ENCODE results near the gene BRD3OS. TPM values are rescaled to one million over a fixed set of nuclear protein-coding genes. Genes with fewer than 3 reads are reported as not detected.

Gene BRD3OS
- total and polyA plus RNA-seq, 2 of the 13 experiments (the other 11 are each of a cell fraction or from before 2014, with no cell fraction given), result 4.9 to 5.7 TPM

DNA sequence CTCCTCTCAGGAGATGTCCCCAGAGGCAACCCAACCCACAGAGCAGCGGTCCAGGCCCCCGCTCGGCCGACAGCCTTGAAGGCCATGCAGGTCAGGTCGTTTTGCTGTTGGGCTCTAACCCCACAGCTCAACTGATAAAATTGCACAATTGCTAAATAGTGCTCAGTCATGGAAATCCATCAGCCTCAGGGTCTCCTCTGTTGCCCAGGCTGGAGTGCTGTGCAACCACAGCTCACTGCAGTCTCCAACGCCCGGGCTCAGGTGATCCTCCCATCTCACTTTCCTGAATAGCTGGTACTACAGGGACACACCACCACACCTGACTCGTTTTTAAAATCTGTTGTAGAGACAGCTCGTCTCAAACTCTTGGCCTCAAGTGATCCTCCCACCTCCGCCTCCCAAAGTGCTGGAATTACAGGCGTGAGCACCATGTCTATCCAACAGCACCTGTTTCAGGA lies 18.3 kb downstream of the BRD3OS start (continued):
- TF ChIP-seq, protein P1, sequence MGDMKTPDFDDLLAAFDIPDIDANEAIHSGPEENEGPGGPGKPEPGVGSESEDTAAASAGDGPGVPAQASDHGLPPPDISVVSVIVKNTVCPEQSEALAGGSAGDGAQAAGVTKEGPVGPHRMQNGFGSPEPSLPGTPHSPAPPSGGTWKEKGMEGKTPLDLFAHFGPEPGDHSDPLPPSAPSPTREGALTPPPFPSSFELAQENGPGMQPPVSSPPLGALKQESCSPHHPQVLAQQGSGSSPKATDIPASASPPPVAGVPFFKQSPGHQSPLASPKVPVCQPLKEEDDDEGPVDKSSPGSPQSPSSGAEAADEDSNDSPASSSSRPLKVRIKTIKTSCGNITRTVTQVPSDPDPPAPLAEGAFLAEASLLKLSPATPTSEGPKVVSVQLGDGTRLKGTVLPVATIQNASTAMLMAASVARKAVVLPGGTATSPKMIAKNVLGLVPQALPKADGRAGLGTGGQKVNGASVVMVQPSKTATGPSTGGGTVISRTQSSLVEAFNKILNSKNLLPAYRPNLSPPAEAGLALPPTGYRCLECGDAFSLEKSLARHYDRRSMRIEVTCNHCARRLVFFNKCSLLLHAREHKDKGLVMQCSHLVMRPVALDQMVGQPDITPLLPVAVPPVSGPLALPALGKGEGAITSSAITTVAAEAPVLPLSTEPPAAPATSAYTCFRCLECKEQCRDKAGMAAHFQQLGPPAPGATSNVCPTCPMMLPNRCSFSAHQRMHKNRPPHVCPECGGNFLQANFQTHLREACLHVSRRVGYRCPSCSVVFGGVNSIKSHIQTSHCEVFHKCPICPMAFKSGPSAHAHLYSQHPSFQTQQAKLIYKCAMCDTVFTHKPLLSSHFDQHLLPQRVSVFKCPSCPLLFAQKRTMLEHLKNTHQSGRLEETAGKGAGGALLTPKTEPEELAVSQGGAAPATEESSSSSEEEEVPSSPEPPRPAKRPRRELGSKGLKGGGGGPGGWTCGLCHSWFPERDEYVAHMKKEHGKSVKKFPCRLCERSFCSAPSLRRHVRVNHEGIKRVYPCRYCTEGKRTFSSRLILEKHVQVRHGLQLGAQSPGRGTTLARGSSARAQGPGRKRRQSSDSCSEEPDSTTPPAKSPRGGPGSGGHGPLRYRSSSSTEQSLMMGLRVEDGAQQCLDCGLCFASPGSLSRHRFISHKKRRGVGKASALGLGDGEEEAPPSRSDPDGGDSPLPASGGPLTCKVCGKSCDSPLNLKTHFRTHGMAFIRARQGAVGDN (CRISPR knock-in tag; IDR thresholded peaks at IDR 0.05), result peak; percentile 36

DNA sequence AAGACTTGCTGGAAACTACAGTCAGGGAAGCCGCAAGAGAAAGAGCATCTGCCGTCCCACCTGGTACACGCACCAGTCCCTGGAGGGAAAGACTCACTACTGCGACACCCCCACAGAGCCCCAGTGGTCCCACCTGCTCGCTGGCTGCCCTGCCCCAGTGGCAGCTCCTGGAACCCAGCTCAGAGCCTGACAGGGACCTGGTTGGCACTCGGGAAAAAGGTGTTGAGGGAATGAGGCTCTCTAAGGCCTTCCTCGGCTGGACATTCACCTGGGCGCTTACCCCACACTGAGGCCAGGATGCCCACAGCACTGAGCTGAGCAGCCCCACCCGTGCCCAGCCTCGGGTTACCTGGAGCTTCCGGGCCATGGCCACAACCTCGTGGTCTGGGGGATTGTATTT lies 19.7 kb downstream of the BRD3OS start:
- TF ChIP-seq CHCHD3 (CRISPR knock-in tag; IDR thresholded peaks at IDR 0.05), result no peak
- TF ChIP-seq AGO2 (optimal IDR thresholded peaks at IDR 0.05; ENCODE audit: low read depth, low read length), result peak; percentile 59
- H3K36me3 ChIP-seq (replicated peaks in 1 of 2; ENCODE audit: control insufficient read depth in 1 of 2, insufficient read depth in 2 of 2, low read length in 2 of 2), result peaks cover 42 to 71% of the 10 kb centered on the region in 2 experiments
- no peak overlapping the region for H3K27ac ChIP-seq (ENCODE audit: extremely low read length, insufficient read depth, low read length)
- CTCF ChIA-PET (ENCODE audit: low intra/inter-chr PET ratio, low total read pairs), result no interaction called here
- no peak overlapping the region for H3K4me2 ChIP-seq (ENCODE audit: low read depth, low read length)
- no peak overlapping the region for H3K4me3 ChIP-seq (replicated peaks in 1 of 3; ENCODE audit: insufficient read depth in 1 of 3, low read depth in 2 of 3, low read length in 3 of 3)
- H3K9me3 ChIP-seq (ENCODE audit: low read length), result no peaks in the 10 kb centered on the region
- intact Hi-C loops (cut with micrococcal nuclease; ENCODE audit: unreplicated experiment), result no loop called here
- FAIRE-seq (no peak), DNase-seq (ENCODE audit: low spot score) (no peak), ATAC-seq (no peak)
- no peaks in the 10 kb centered on the region for H3K27me3 ChIP-seq (ENCODE audit: control insufficient read depth in 1 of 2, insufficient read depth in 2 of 2, low read length in 2 of 2)
- H3K4me1 ChIP-seq (ENCODE audit: insufficient read depth, low read length), result peaks cover 14% of the 10 kb centered on the region
- H3K9ac ChIP-seq (ENCODE audit: insufficient read depth, low read depth, low read length), result no peak overlapping the region
- in situ Hi-C loops (cut with HindIII; ENCODE audit: extremely low pct_ligation_motif_present, low pct_unique_long_range_greater_than_20kb), result no loop called here
- no peaks in the 10 kb centered on the region for H3K79me2 ChIP-seq (ENCODE audit: insufficient read depth, low read length)
- no TSS peak for BruUV-seq (replicated peaks)
- H2AFZ ChIP-seq (ENCODE audit: low read length), result no peak overlapping the region
- POLR2A ChIA-PET, result no interaction called here
- 93% methylated on average over 8 of the region's 12 CpGs for WGBS (ENCODE audit: low lambda C conversion rate)
- H4K20me1 ChIP-seq (ENCODE audit: insufficient read depth, low read length), result no peaks in the 10 kb centered on the region
